ENCODE results near the gene PCDHGA2. TPM values are rescaled to one million over a fixed set of nuclear protein-coding genes. Genes with fewer than 3 reads are reported as not detected.
"Not testable (repeated sequence)": the region's sequence is repeated elsewhere in the genome, so short reads cannot be mapped to it uniquely, and the experiment has no call there.

Gene PCDHGA2
- total RNA-seq, 2 donors from 2014 or later: 0.07 TPM; not detected in 1

- peaks cover 7 to 11% of the 10 kb centered on the region in 2 donors for H3K9me3 Mint-ChIP-seq
Measured at GRCh38 chr5:141374627-141375026, 36.1 kb downstream of the PCDHGA2 start.

DNA sequence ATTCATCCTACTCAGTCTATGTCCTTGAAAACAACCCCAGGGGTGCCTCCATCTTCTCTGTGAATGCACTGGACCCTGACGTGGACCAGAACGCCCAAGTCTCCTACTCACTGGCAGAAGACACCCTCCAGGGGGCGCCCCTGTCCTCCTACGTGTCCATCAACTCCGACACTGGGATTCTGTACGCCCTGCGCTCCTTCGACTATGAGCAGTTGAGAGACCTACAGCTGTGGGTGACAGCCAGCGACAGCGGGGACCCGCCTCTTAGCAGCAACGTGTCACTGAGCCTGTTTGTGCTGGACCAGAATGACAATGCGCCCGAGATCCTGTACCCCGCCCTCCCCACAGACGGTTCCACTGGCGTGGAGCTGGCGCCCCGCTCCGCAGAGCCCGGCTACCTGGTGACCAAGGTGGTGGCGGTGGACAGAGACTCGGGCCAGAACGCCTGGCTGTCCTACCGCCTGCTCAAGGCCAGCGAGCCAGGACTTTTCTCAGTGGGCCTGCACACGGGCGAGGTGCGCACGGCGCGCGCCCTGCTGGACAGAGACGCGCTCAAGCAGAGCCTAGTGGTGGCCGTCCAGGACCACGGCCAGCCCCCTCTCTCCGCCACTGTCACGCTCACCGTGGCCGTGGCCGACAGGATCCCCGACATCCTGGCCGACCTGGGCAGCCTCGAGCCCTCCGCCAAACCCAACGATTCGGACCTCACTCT lies 37.0 kb downstream of the PCDHGA2 start:
- peaks cover 69% of the 10 kb centered on the region for H3K27me3 Mint-ChIP-seq (ENCODE audit: low read depth)
- H3K4me3 Mint-ChIP-seq; DNase-seq; ATAC-seq (replicated peaks in 1 of 2); H3K4me1 Mint-ChIP-seq (ENCODE audit: low read depth); H3K27ac Mint-ChIP-seq: not testable (repeated sequence)
- peaks cover 7 to 11% of the 10 kb centered on the region in 2 donors for H3K9me3 Mint-ChIP-seq
- peaks cover 13 to 29% of the 10 kb centered on the region in 2 donors for H3K36me3 Mint-ChIP-seq (ENCODE audit: insufficient read depth in 2 of 2)

More at GRCh38 chr5:141374627-141375026, 36.1 kb downstream of the PCDHGA2 start:
- no peak for ATAC-seq (replicated peaks in 1 of 2)
- no peak overlapping the region for H3K27ac Mint-ChIP-seq
- H3K36me3 Mint-ChIP-seq (ENCODE audit: insufficient read depth in 2 of 2): peaks cover 13 to 29% of the 10 kb centered on the region in 2 donors
- H3K27me3 Mint-ChIP-seq (ENCODE audit: low read depth): peaks cover 74% of the 10 kb centered on the region
- peaks cover 9% of the 10 kb centered on the region for H3K4me1 Mint-ChIP-seq (ENCODE audit: low read depth)
- no peak for DNase-seq
- H3K4me3 Mint-ChIP-seq: no peak overlapping the region

DNA sequence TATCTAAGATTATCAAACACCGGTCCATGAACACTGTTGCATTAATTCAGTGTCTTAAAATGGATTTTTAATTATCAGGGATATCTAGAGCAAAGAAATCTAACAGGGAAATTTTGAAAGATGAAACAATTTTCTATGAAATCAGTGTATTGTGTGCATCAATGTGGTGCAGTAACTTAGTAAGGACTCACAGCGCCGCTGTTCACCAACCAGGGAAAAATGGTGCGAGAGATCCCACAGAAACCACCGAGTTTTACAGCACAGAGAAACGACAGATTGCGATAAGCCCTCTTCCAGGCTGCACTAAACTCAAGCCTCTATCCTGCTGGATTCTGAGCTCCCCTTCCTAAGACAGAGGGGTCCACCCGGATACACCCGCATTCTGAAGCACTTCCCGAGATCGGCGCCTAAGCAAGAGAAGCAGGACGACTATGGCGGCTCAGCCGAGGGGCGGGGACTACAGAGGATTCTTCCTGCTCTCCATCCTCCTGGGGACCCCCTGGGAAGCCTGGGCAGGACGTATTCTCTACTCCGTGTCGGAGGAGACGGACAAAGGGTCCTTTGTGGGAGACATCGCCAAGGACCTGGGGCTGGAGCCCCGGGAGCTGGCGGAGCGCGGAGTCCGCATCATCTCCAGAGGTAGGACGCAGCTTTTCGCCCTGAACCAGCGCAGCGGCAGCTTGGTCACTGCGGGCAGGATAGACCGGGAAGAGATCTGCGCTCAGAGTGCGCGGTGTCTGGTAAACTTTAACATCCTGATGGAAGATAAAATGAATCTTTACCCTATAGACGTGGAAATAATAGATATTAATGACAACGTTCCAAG lies 44.1 kb downstream of the PCDHGA2 start, which contains the start of gene PCDHGA7:
Gene PCDHGA7 (plus strand): TSS at position 274 of the 826 bp plus-strand sequence. CDS start 158 bp downstream, at position 432.
- Mint-ChIP-seq H3K27me3 (ENCODE audit: low read depth) (peaks cover 77% of the 10 kb centered on the region), H3K27ac (no peak within 1 kb of the TSS), H3K4me1 (ENCODE audit: low read depth) (peaks cover 9% of the 10 kb centered on the region), H3K4me3 (peak within 1 kb of the TSS; percentile 62 to 75), H3K9me3 (peaks cover 4 to 10% of the 10 kb centered on the region in 2 donors), H3K36me3 (ENCODE audit: insufficient read depth in 2 of 2) (peaks cover 12 to 26% of the 10 kb centered on the region in 2 donors)
- ATAC-seq (replicated peaks in 1 of 2) (no peak), DNase-seq (no peak)

DNA sequence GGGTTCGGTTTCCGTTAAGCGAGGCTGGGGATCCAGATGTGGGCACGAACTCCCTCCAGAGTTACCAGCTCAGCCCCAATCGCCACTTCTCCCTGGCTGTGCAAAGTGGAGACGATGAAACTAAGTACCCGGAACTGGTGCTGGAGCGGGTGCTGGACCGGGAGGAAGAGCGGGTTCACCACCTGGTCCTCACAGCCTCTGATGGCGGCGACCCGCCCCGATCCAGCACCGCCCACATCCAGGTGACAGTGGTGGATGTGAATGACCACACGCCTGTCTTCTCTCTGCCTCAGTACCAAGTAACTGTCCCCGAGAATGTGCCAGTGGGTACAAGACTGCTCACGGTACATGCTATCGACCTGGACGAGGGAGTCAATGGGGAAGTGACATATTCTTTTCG lies 44.8 kb downstream of the PCDHGA2 start:
- Mint-ChIP-seq H3K4me1 (ENCODE audit: low read depth) (peaks cover 9% of the 10 kb centered on the region), H3K27me3 (ENCODE audit: low read depth) (peaks cover 79% of the 10 kb centered on the region), H3K4me3 (peak overlapping the region in 1 of 2 donors; percentile 75), H3K9me3 (peaks cover 5 to 12% of the 10 kb centered on the region in 2 donors), H3K36me3 (ENCODE audit: insufficient read depth in 2 of 2) (peaks cover 13 to 28% of the 10 kb centered on the region in 2 donors), H3K27ac (no peak overlapping the region)
- ATAC-seq (replicated peaks in 1 of 2) (no peak), DNase-seq (no peak)

GRCh38 chr5:141384471-141385267 lies 46.1 kb downstream of the PCDHGA2 start:
- Mint-ChIP-seq H3K4me3 (no peak overlapping the region), H3K27ac (no peak overlapping the region), H3K4me1 (ENCODE audit: low read depth) (peaks cover 9% of the 10 kb centered on the region), H3K9me3 (peaks cover 11 to 14% of the 10 kb centered on the region in 2 donors), H3K36me3 (ENCODE audit: insufficient read depth in 2 of 2) (peaks cover 15 to 40% of the 10 kb centered on the region in 2 donors), H3K27me3 (ENCODE audit: low read depth) (peaks cover 82% of the 10 kb centered on the region)
- DNase-seq (no peak), ATAC-seq (replicated peaks in 1 of 2) (no peak)

DNA sequence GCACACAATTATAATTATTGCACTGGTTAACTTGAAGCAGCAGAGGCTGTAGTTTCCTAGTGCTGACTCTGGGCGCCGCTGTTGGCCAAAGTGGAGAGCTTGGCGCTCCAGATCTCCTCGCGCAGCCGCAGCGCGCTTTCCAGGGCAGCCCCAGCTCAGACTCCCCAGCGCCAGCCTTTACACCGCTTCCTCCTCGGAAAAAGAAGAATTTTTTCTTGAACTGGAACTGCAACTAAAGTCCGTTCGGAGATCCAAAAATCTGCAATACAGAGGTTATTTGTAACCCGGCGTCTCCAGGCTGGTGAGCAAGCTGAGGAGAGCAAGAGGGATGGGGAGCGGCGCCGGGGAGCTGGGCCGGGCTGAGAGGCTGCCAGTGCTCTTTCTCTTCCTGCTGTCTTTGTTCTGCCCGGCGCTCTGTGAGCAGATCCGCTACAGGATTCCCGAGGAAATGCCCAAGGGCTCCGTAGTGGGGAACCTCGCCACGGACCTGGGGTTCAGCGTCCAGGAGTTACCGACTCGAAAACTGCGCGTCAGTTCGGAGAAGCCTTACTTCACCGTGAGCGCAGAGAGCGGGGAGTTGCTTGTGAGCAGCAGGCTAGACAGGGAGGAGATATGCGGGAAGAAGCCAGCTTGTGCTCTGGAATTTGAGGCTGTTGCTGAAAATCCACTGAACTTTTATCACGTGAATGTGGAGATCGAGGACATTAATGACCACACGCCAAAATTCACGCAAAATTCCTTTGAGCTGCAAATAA lies 49.2 kb downstream of the PCDHGA2 start, which contains the start of gene PCDHGB4:
Gene PCDHGB4 (plus strand): TSS at position 142 of the 755 bp plus-strand sequence. CDS start 187 bp downstream, at position 329.
- DNase-seq: peak in 1 of 2 donors; percentile 30
- peak; percentile 41 to 65 for ATAC-seq (replicated peaks in 1 of 2)
- H3K4me1 Mint-ChIP-seq (ENCODE audit: low read depth); H3K27ac Mint-ChIP-seq: not testable (repeated sequence)
- Mint-ChIP-seq H3K4me3 (peak within 1 kb of the TSS; percentile 43 to 51), H3K36me3 (ENCODE audit: insufficient read depth in 2 of 2) (peaks cover 24 to 45% of the 10 kb centered on the region in 2 donors), H3K9me3 (peaks cover 16 to 20% of the 10 kb centered on the region in 2 donors), H3K27me3 (ENCODE audit: low read depth) (peaks cover 87% of the 10 kb centered on the region)

DNA sequence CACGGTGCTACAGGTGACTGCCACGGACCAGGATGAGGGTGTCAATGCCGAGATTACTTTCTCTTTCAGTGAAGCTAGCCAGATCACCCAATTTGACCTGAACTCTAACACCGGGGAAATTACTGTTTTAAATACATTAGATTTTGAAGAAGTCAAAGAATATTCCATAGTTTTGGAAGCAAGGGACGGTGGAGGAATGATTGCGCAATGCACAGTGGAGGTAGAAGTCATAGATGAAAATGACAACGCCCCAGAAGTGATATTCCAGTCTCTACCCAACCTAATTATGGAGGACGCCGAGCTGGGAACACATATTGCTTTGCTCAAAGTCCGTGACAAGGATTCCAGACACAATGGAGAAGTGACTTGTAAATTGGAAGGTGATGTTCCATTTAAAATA lies 50.1 kb downstream of the PCDHGA2 start:
- H3K27me3 Mint-ChIP-seq (ENCODE audit: low read depth): peaks cover 85% of the 10 kb centered on the region
- peaks cover 14 to 20% of the 10 kb centered on the region in 2 donors for H3K9me3 Mint-ChIP-seq
- DNase-seq: no peak
- no peak for ATAC-seq (replicated peaks in 1 of 2)
- H3K4me1 Mint-ChIP-seq (ENCODE audit: low read depth): peaks cover 6% of the 10 kb centered on the region
- H3K27ac Mint-ChIP-seq: no peak overlapping the region
- peaks cover 22 to 48% of the 10 kb centered on the region in 2 donors for H3K36me3 Mint-ChIP-seq (ENCODE audit: insufficient read depth in 2 of 2)
- no peak overlapping the region for H3K4me3 Mint-ChIP-seq

- ATAC-seq (replicated peaks in 1 of 2): no peak
- no peak overlapping the region for H3K27ac Mint-ChIP-seq
- H3K9me3 Mint-ChIP-seq: peaks cover 16 to 23% of the 10 kb centered on the region in 2 donors
- no peak for DNase-seq
- H3K4me3 Mint-ChIP-seq: no peak overlapping the region
- peaks cover 23 to 49% of the 10 kb centered on the region in 2 donors for H3K36me3 Mint-ChIP-seq (ENCODE audit: insufficient read depth in 2 of 2)
- peaks cover 6% of the 10 kb centered on the region for H3K4me1 Mint-ChIP-seq (ENCODE audit: low read depth)
- peaks cover 85% of the 10 kb centered on the region for H3K27me3 Mint-ChIP-seq (ENCODE audit: low read depth)
Measured at GRCh38 chr5:141389153-141390042, 50.8 kb downstream of the PCDHGA2 start.

DNA sequence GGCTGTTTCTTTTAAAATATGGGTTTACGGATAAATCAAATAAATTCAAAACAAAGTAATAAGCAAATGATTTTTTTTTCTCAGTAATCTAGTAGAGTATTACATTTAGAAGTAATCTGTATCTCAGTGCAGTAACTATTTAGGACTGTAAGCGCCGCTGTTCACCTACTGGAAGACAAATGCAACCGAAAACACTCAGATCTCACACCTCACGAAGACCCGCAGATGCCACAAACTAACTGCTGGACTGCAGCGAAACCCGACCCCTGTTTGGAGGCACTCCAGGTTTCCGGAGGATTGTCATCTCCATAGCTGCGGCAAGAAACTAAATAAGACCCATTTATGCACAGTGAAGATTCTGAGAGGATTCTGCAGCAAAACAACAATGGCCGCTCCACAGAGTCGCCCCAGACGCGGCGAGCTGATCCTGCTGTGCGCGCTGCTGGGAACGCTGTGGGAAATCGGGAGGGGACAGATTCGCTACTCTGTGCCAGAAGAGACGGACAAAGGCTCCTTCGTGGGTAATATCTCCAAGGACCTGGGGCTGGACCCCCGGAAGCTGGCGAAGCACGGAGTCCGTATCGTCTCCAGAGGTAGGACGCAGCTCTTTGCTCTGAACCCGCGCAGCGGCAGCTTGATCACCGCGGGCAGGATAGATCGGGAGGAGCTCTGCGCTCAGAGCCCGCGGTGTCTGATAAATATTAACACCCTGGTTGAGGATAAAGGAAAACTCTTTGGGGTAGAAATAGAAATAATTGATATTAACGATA lies 54.1 kb downstream of the PCDHGA2 start, which contains the start of gene PCDHGA8:
Gene PCDHGA8 (plus strand): TSS at position 205 of the 770 bp plus-strand sequence. CDS start 181 bp downstream, at position 386.
- Mint-ChIP-seq H3K27me3 (ENCODE audit: low read depth) (peaks cover 76% of the 10 kb centered on the region), H3K9me3 (peaks cover 16 to 17% of the 10 kb centered on the region in 2 donors), H3K4me3 (peak within 1 kb of the TSS in 1 of 2 donors; percentile 46), H3K27ac (no peak within 1 kb of the TSS), H3K4me1 (ENCODE audit: low read depth) (peaks cover 6% of the 10 kb centered on the region), H3K36me3 (ENCODE audit: insufficient read depth in 2 of 2) (peaks cover 16 to 46% of the 10 kb centered on the region in 2 donors)
- no peak for DNase-seq
- ATAC-seq (replicated peaks in 1 of 2): no peak

All from activated T-cell treated with anti-CD3 and anti-CD28 coated beads, Interleukin-2, amount 50 U/mL, for 72 hours (primary cell).